Smooth muscle cell of trachea (primary cell): Measurements from ENCODE around the gene SIAH1. TPM values are rescaled to one million over a fixed set of nuclear protein-coding genes. Genes with fewer than 3 reads are reported as not detected.

Experiments used
- total RNA-seq: library from RNA; depleted of rRNA; stranded (reverse); fragments of >200 nt; gene quantifications from 2 replicates; pipeline ENCODE4 v1.2.1, GENCODE V29; 2014

Gene SIAH1, protein sequence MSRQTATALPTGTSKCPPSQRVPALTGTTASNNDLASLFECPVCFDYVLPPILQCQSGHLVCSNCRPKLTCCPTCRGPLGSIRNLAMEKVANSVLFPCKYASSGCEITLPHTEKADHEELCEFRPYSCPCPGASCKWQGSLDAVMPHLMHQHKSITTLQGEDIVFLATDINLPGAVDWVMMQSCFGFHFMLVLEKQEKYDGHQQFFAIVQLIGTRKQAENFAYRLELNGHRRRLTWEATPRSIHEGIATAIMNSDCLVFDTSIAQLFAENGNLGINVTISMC
- 35.2 and 35.3 TPM in 2 replicates for total RNA-seq

DNA sequence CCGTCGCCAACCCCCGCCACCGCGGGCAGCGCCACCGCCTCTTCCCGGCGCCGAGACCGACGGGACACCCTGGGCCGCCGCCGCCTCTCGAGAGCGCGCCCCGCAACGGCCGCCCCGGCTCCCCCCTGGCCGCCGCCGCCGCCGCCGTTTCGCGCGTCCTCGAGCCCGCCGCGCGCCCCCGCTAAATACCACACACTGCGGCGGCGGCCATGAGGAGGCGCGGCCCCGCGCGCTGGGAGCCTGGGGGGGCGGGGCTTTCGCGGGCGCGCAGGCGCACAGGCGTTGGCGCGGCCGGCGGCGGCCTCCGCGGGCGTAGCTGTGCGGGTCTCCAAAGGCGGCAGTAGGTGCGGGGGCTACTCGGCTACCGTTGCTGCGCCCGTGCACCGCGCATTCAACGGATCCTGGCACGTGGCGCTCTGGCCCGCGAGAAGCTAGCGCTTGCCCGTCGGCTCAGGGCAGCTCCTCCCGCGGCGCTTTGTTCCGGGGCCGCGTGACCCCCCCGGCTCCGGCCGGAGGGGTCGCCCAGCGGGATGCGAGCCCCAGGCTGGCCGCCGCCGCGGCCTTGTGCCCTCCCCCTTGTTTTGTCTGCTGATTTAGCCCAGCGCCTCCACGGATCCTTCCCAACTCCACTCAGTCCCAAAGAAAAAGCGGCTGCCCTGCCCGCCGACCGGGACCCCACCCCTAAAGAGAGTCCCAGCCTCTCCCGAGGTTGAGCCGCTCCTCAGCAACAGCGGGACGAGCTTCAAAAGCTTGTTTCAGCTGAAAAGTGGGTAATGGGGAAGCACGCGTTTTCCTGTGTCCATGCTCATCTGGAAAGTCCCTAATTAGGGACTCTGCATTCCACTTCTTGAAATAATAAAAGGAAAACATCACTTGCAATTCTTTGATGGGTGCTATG is at the start of gene SIAH1:
SIAH1 (minus strand) TSS at position 161 of the 898 bp plus-strand sequence. CDS start 22,985 bp downstream, outside the sequence.

Other genes with a start within 250 kb of the SIAH1 start
- gene ABCC12, start 229.4 kb downstream of the SIAH1 start, total RNA-seq: 0.15 TPM in 1 of 2 replicates, not detected in the other
- 62.7 and 66.2 TPM in 2 replicates for gene LONP2, start 141.1 kb downstream of the SIAH1 start, total RNA-seq
- gene ABCC11, start 137.9 kb downstream of the SIAH1 start, total RNA-seq: 0.33 and 0.44 TPM in 2 replicates
- gene N4BP1, start 224.8 kb upstream of the SIAH1 start, total RNA-seq: 15.5 and 24.6 TPM in 2 replicates